Endothelial cell of umbilical vein (primary cell): ENCODE measurements around the gene SUCLG2. TPM values are rescaled to one million over a fixed set of nuclear protein-coding genes. Genes with fewer than 3 reads are reported as not detected.

Experiments used
- BruUV-seq: library from RNA; stranded (reverse); fragments of 400-500 nt; replicated peaks from 2 replicates; lab custom pipeline; 2021; lab: Mats Ljungman, UMichigan
- CTCF ChIA-PET: fragments of 300-600, 350-600 bp; sonication (Branson Sonifier 250); formaldehyde crosslinking; loops from one replicate; lab custom pipeline; 2021; ENCODE audit warnings: antibody characterized with exemption, inconsistent platforms; lab: Charles Lee
- POLR2A ChIA-PET: fragments of 300-600, 350-600 bp; sonication (Branson Sonifier 250); formaldehyde crosslinking; loops from one replicate; lab custom pipeline; 2021; ENCODE audit warnings: antibody characterized with exemption, inconsistent platforms; lab: Charles Lee
- DNase-seq: peaks from one replicate; pipeline ENCODE4 v3.0.0-alpha.2; 2011; ENCODE audit warnings: low read depth, low spot score
- FAIRE-seq: peaks from 2 replicates; lab custom pipeline; 2011; peaks lifted over from hg19 to GRCh38; lab: Jason Lieb, UNC
- H2AFZ ChIP-seq: 2 replicates; pipeline ENCODE4 v1.6.0; 2012; ENCODE audit warnings: low read depth, low read length, control low read depth, inconsistent platforms
- H3K27ac ChIP-seq: 2 replicates; pipeline ENCODE4 v1.5.1; 2011; ENCODE audit warnings: low read depth, mild to moderate bottlenecking, control low read depth, low read length, moderate library complexity; ENCODE audit not compliant: insufficient read depth
- H3K27me3 ChIP-seq, 2 experiments: 2 replicates each; pipeline versions ENCODE4 v1.6.0 to v1.6.1; 2011; ENCODE audit warnings: low read length in 2 of 2, mixed read lengths in 1 of 2; ENCODE audit not compliant: control insufficient read depth in 2 of 2, insufficient read depth in 2 of 2
- H3K36me3 ChIP-seq, 2 experiments: 2 replicates in 1 of 2; 3 replicates in 1 of 2; pipeline ENCODE4 v1.5.1; 2011; ENCODE audit warnings: low read length in 2 of 2, mild to moderate bottlenecking in 1 of 2, moderate library complexity in 1 of 2; ENCODE audit not compliant: control insufficient read depth in 2 of 2, insufficient read depth in 2 of 2; ENCODE audit errors: extremely low read depth in 1 of 2
- H3K4me1 ChIP-seq: 3 replicates; pipeline ENCODE4 v1.5.1; 2011; ENCODE audit warnings: mild to moderate bottlenecking, low read length; ENCODE audit not compliant: control insufficient read depth, insufficient read depth; ENCODE audit errors: extremely low read depth
- H3K4me2 ChIP-seq: 2 replicates; pipeline ENCODE4 v1.6.1; 2011; ENCODE audit warnings: low read length, control low read depth, mixed read lengths; ENCODE audit not compliant: insufficient read depth
- H3K4me3 ChIP-seq, 3 experiments: fragments of 200-600 bp in 1 of 3; sonication (generic), shearing (Covaris generic) in 1 of 3; replicated peaks in 1 of 3; 2 replicates each; pipeline ENCODE4 v1.5.1; 2011 to 2016; ENCODE audit warnings: control low read depth in 3 of 3, low read length in 3 of 3, mild to moderate bottlenecking in 2 of 3, inconsistent platforms in 1 of 3, low read depth in 1 of 3, moderate library complexity in 1 of 3; ENCODE audit not compliant: insufficient read depth in 1 of 3
- H3K79me2 ChIP-seq: 2 replicates; pipeline ENCODE4 v1.6.0; 2012; ENCODE audit warnings: low read length, inconsistent platforms; ENCODE audit not compliant: control insufficient read depth, insufficient read depth
- H3K9ac ChIP-seq: replicated peaks from 2 replicates; pipeline ENCODE3; 2011; ENCODE audit warnings: low read length, control low read depth; ENCODE audit not compliant: insufficient read depth; ENCODE audit errors: extremely low read depth
- H3K9me1 ChIP-seq: replicated peaks from 3 replicates; pipeline ENCODE4 v1.6.0; 2011; ENCODE audit warnings: mild to moderate bottlenecking, low read length; ENCODE audit not compliant: control insufficient read depth, insufficient read depth; ENCODE audit errors: extremely low read depth
- H3K9me3 ChIP-seq: replicated peaks from 2 replicates; pipeline ENCODE4 v1.5.1; 2012; ENCODE audit warnings: low read length, inconsistent platforms; ENCODE audit not compliant: control insufficient read depth, insufficient read depth
- H4K20me1 ChIP-seq: replicated peaks from 2 replicates; pipeline ENCODE3; 2011; ENCODE audit warnings: mild to moderate bottlenecking, low read length; ENCODE audit not compliant: control insufficient read depth, insufficient read depth; ENCODE audit errors: extremely low read depth
- EZH2 ChIP-seq: IDR thresholded peaks from 2 replicates; pipeline ENCODE4 v1.6.1; 2012; ENCODE audit warnings: borderline replicate concordance, low read depth, mild to moderate bottlenecking, moderate library complexity, low read length, inconsistent platforms; ENCODE audit not compliant: severe bottlenecking
- FOS ChIP-seq: IDR thresholded peaks from 2 replicates; pipeline ENCODE4 v1.6.1; 2011; ENCODE audit warnings: mild to moderate bottlenecking, low read length, moderate library complexity, borderline replicate concordance; ENCODE audit not compliant: insufficient read depth
- GATA2 ChIP-seq: IDR thresholded peaks from 2 replicates; pipeline ENCODE4 v1.7.0; 2011; ENCODE audit warnings: low read depth, mild to moderate bottlenecking, moderate library complexity, mixed read lengths, low read length; ENCODE audit not compliant: insufficient read length, insufficient read depth
- JUN ChIP-seq: IDR thresholded peaks from 2 replicates; pipeline ENCODE4 v1.6.1; 2011; ENCODE audit warnings: borderline replicate concordance, low read depth; ENCODE audit not compliant: insufficient read length, insufficient read depth
- MAX ChIP-seq: IDR thresholded peaks from 2 replicates; pipeline ENCODE4 v1.6.1; 2011; ENCODE audit not compliant: insufficient read depth, insufficient read length
- MYC ChIP-seq: IDR thresholded peaks from one replicate; pipeline ENCODE4 v1.6.1; 2011; ENCODE audit warnings: mild to moderate bottlenecking, low read depth, low read length
- POLR2A ChIP-seq: IDR thresholded peaks from 2 replicates; pipeline ENCODE4 v1.6.1; 2012; ENCODE audit warnings: low read depth, mild to moderate bottlenecking, control low read depth, low read length
- POLR2AphosphoS5 ChIP-seq: IDR thresholded peaks from 2 replicates; pipeline ENCODE4 v1.6.1; 2012; ENCODE audit warnings: low read depth, mild to moderate bottlenecking, control low read depth, low read length, moderate library complexity; ENCODE audit not compliant: insufficient read depth
- dilution Hi-C: fragments of 300-500 bp; cut with MboI; formaldehyde crosslinking; loops from one replicate; pipeline ENCODE4 v1.15.0; 2019; ENCODE audit warnings: low sequenced_read_pairs; ENCODE audit not compliant: extremely low pct_ligation_motif_present
- intact Hi-C: fragments of 100-400 bp; cut with micrococcal nuclease; formaldehyde crosslinking; loops from one replicate; pipeline ENCODE4 v1.10.0; 2022
- polyA plus RNA-seq, 4 experiments: library from polyadenylated mRNA; depleted of rRNA in 3 of 4; stranded (reverse) in 3 of 4; unstranded in 1 of 4; fragments of >200 nt; gene quantifications; 2 replicates each; pipeline versions ENCODE4 v1.2.1 to v1.2.3, GENCODE V29; 2011 to 2012; ENCODE audit warnings: missing spikeins in 1 of 4
- total RNA-seq: library from RNA; stranded (reverse); gene quantifications from 2 replicates; pipeline ENCODE4 v1.2.3, GENCODE V29; 2021
- TF ChIP-seq, protein P1 (sequence below), 2 donors: IDR thresholded peaks; 1 replicate in 1 of 2; 2 replicates in 1 of 2; pipeline ENCODE4 v1.5.1; 2011; ENCODE audit warnings: low read length in 2 of 2, mild to moderate bottlenecking in 2 of 2, moderate library complexity in 2 of 2, control low read depth in 1 of 2, inconsistent platforms in 1 of 2, low read depth in 1 of 2; ENCODE audit not compliant: insufficient read depth in 1 of 2; ENCODE audit errors: extremely low read depth in 1 of 2

The SUCLG2 gene
- total and polyA plus RNA-seq, 2 donors (not counting 3 experiments of a cell fraction or from before 2014, with no cell fraction given), result 8.1 to 38.3 TPM

DNA sequence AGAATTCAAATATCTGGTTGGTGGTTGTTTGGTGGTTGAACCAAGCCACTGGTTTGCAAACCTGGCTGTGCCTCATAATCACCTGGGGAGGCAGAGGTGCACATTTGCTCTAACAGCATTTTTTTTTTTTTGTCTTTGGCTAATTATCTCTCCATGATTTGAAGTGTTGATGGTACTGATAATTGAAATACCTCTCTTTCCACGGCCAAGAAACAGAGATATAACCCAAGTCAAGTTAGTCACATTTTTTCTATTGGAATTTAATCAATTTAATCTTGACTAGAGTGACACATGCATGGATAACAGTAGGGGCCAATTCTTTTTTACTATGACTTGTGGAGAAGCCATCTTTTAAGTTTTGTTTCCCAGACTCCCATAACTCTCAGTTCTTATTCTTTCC lies 37.5 kb upstream of the SUCLG2 start:
- Histone ChIP-seq H3K9ac (no peak overlapping the region), H3K4me3 (no peak overlapping the region), H3K4me1 (no peaks in the 10 kb centered on the region), H2AFZ (no peak overlapping the region), H3K4me2 (no peak overlapping the region), H3K79me2 (no peaks in the 10 kb centered on the region), H4K20me1 (no peaks in the 10 kb centered on the region), H3K27me3 (peaks cover 0 to 3% of the 10 kb centered on the region in 2 experiments), H3K9me3 (no peaks in the 10 kb centered on the region), H3K9me1 (no peaks in the 10 kb centered on the region), H3K27ac (no peak overlapping the region), H3K36me3 (no peaks in the 10 kb centered on the region)
- TF ChIP-seq MYC (no peak), EZH2 (no peak), FOS (no peak), POLR2A (no peak), GATA2 (no peak), MAX (no peak), JUN (no peak), POLR2AphosphoS5 (no peak)
- TF ChIP-seq, protein P1, sequence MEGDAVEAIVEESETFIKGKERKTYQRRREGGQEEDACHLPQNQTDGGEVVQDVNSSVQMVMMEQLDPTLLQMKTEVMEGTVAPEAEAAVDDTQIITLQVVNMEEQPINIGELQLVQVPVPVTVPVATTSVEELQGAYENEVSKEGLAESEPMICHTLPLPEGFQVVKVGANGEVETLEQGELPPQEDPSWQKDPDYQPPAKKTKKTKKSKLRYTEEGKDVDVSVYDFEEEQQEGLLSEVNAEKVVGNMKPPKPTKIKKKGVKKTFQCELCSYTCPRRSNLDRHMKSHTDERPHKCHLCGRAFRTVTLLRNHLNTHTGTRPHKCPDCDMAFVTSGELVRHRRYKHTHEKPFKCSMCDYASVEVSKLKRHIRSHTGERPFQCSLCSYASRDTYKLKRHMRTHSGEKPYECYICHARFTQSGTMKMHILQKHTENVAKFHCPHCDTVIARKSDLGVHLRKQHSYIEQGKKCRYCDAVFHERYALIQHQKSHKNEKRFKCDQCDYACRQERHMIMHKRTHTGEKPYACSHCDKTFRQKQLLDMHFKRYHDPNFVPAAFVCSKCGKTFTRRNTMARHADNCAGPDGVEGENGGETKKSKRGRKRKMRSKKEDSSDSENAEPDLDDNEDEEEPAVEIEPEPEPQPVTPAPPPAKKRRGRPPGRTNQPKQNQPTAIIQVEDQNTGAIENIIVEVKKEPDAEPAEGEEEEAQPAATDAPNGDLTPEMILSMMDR (IDR thresholded peaks at IDR 0.05; ENCODE audit: extremely low read depth in 1 of 2, insufficient read depth in 1 of 2, low read depth in 1 of 2, low read length in 2 of 2), result no peak
- BruUV-seq, result no TSS peak
- dilution Hi-C loops (no loop called here), intact Hi-C loops (no loop called here)
- CTCF ChIA-PET, result interaction anchor here (1.4 kb wide), 1 partner anchor 187 kb away, joined by 3 read pairs; no protein-coding TSS in a partner anchor
- FAIRE-seq (no peak), DNase-seq (no peak)
- POLR2A ChIA-PET, result no interaction called here
